ENCODE data around the gene CREB3. TPM values are rescaled to one million over a fixed set of nuclear protein-coding genes. Genes with fewer than 3 reads are reported as not detected.
A peak's percentile ranks its signal among the peaks of the same experiment; 100 is the strongest.

CREB3 gene
- total RNA-seq, 2 donors from 2014 or later = 22.8 to 25.3 TPM

GRCh38 chr9:35731415-35732184 lies 866 bp upstream of the CREB3 start:
- H3K9me3 Mint-ChIP-seq = no peaks in the 10 kb centered on the region
- DNase-seq (ENCODE audit: low spot score in 2 of 2) = no peak
- H3K27ac Mint-ChIP-seq = peak overlapping the region in 1 of 2 donors; percentile 94
- peaks cover 14 to 38% of the 10 kb centered on the region in 2 donors for H3K36me3 Mint-ChIP-seq
- ATAC-seq = no peak

GRCh38 chr9:35732800-35733541 lies 505 bp downstream of the CREB3 start:
- Mint-ChIP-seq H3K9me3 (no peaks in the 10 kb centered on the region), H3K27ac (peak overlapping the region in 1 of 2 donors; percentile 95), H3K36me3 (peaks cover 14 to 33% of the 10 kb centered on the region in 2 donors)
- DNase-seq (ENCODE audit: low spot score in 2 of 2) (peak in 1 of 2 donors; percentile 33), ATAC-seq (peak; percentile 15 to 34)

- no peak for DNase-seq (ENCODE audit: low spot score in 2 of 2)
- peak overlapping the region in 1 of 2 donors; percentile 50 for H3K27ac Mint-ChIP-seq
- no peak for ATAC-seq
- H3K36me3 Mint-ChIP-seq = peaks cover 14 to 33% of the 10 kb centered on the region in 2 donors
- H3K9me3 Mint-ChIP-seq = no peaks in the 10 kb centered on the region
Measured at GRCh38 chr9:35734096-35734495, 1.6 kb downstream of the CREB3 start.

- peaks cover 13 to 25% of the 10 kb centered on the region in 2 donors for H3K36me3 Mint-ChIP-seq
- ATAC-seq (no peak), DNase-seq (ENCODE audit: low spot score in 2 of 2) (peak in 1 of 2 donors; percentile 70)
- H3K27ac Mint-ChIP-seq = no peak overlapping the region
- H3K9me3 Mint-ChIP-seq = no peaks in the 10 kb centered on the region
Measured at GRCh38 chr9:35736201-35736633, 3.8 kb downstream of the CREB3 start.

GRCh38 chr9:35737143-35737542 lies 4.7 kb downstream of the CREB3 start:
- DNase-seq (ENCODE audit: low spot score in 2 of 2) = no peak
- H3K27ac Mint-ChIP-seq = no peak overlapping the region
- H3K36me3 Mint-ChIP-seq = peaks cover 8 to 19% of the 10 kb centered on the region in 2 donors
- H3K9me3 Mint-ChIP-seq = no peaks in the 10 kb centered on the region
- no peak for ATAC-seq

GRCh38 chr9:35738186-35738585 lies 5.7 kb downstream of the CREB3 start:
- Mint-ChIP-seq H3K9me3 (no peaks in the 10 kb centered on the region), H3K36me3 (peaks cover 2 to 12% of the 10 kb centered on the region in 2 donors), H3K27ac (peak overlapping the region in 1 of 2 donors; percentile 59)
- ATAC-seq = no peak
- no peak for DNase-seq (ENCODE audit: low spot score in 2 of 2)

- ATAC-seq (no peak), DNase-seq (ENCODE audit: low spot score in 2 of 2) (no peak)
- Mint-ChIP-seq H3K36me3 (peaks cover 0 to 10% of the 10 kb centered on the region in 2 donors), H3K9me3 (no peaks in the 10 kb centered on the region), H3K27ac (peak overlapping the region; percentile 25 to 59)
Measured at GRCh38 chr9:35738924-35739323, 6.5 kb downstream of the CREB3 start.

- Mint-ChIP-seq H3K36me3 (peaks cover 0 to 5% of the 10 kb centered on the region in 2 donors), H3K9me3 (no peaks in the 10 kb centered on the region), H3K27ac (no peak overlapping the region)
- ATAC-seq (no peak), DNase-seq (ENCODE audit: low spot score in 2 of 2) (no peak)
Measured at GRCh38 chr9:35740243-35740642, 7.8 kb downstream of the CREB3 start.

- no peak for DNase-seq (ENCODE audit: low spot score in 2 of 2)
- H3K9me3 Mint-ChIP-seq = no peaks in the 10 kb centered on the region
- H3K36me3 Mint-ChIP-seq = peaks cover 0 to 6% of the 10 kb centered on the region in 2 donors
- ATAC-seq = peak; percentile 47 to 65
- H3K27ac Mint-ChIP-seq = peak overlapping the region; percentile 9 to 10
Measured at GRCh38 chr9:35741740-35742139, 9.3 kb downstream of the CREB3 start.

GRCh38 chr9:35743452-35743851 lies 11.0 kb downstream of the CREB3 start:
- ATAC-seq = no peak
- peak overlapping the region in 1 of 2 donors; percentile 1 for H3K27ac Mint-ChIP-seq

GRCh38 chr9:35743880-35744518 lies 11.5 kb downstream of the CREB3 start:
- H3K9me3 Mint-ChIP-seq = no peaks in the 10 kb centered on the region
- peaks cover 5 to 12% of the 10 kb centered on the region in 2 donors for H3K36me3 Mint-ChIP-seq
- no peak overlapping the region for H3K27ac Mint-ChIP-seq
- DNase-seq (ENCODE audit: low spot score in 2 of 2) (no peak), ATAC-seq (no peak)

More at GRCh38 chr9:35743452-35743851, 11.0 kb downstream of the CREB3 start:
- Mint-ChIP-seq H3K9me3 (no peaks in the 10 kb centered on the region), H3K36me3 (peaks cover 5 to 12% of the 10 kb centered on the region in 2 donors)
- DNase-seq (ENCODE audit: low spot score in 2 of 2) = no peak

- Mint-ChIP-seq H3K36me3 (peaks cover 12 to 16% of the 10 kb centered on the region in 2 donors), H3K9me3 (no peaks in the 10 kb centered on the region), H3K27ac (peak overlapping the region in 1 of 2 donors; percentile 25)
- DNase-seq (ENCODE audit: low spot score in 2 of 2) (no peak), ATAC-seq (no peak)
Measured at GRCh38 chr9:35745569-35745968, 13.1 kb downstream of the CREB3 start.

GRCh38 chr9:35746583-35746982 lies 14.1 kb downstream of the CREB3 start:
- Mint-ChIP-seq H3K27ac (no peak overlapping the region), H3K9me3 (no peaks in the 10 kb centered on the region), H3K36me3 (peaks cover 12 to 16% of the 10 kb centered on the region in 2 donors)
- ATAC-seq (no peak), DNase-seq (ENCODE audit: low spot score in 2 of 2) (no peak)

GRCh38 chr9:35748242-35748857 lies 15.9 kb downstream of the CREB3 start:
- ATAC-seq (no peak), DNase-seq (ENCODE audit: low spot score in 2 of 2) (no peak)
- Mint-ChIP-seq H3K36me3 (peaks cover 12 to 23% of the 10 kb centered on the region in 2 donors), H3K27ac (peak overlapping the region; percentile 85 to 87), H3K9me3 (no peaks in the 10 kb centered on the region)

- peak; percentile 78 to 80 for DNase-seq (ENCODE audit: low spot score in 2 of 2)
- peak; percentile 85 to 90 for ATAC-seq
- Mint-ChIP-seq H3K36me3 (peaks cover 12 to 23% of the 10 kb centered on the region in 2 donors), H3K27ac (peak within 1 kb of the TSS; percentile 85 to 87), H3K9me3 (no peaks in the 10 kb centered on the region)
Measured at GRCh38 chr9:35748858-35749514, 16.5 kb downstream of the CREB3 start, which contains the start of the genes GBA2 and RGP1. TSS of gene GBA2 (minus strand) at chr9:35749228. CDS start at chr9:35748704, 524 bp downstream. TSS of gene RGP1 (plus strand) at chr9:35749287. CDS start at chr9:35749756, 469 bp downstream.
